GM18505 (cell line): ENCODE data around the gene LCP2.

ENCODE experiments used
- ATAC-seq: cut with Tn5 transposase; IDR thresholded peaks from one replicate; pipeline ENCODE4 v1.9.1; 2021; ENCODE audit not compliant: unreplicated experiment
- POLR2A ChIP-seq: IDR thresholded peaks from 4 replicates; pipeline ENCODE4 v1.6.1; 2011; ENCODE audit warnings: borderline replicate concordance; ENCODE audit not compliant: insufficient read depth, insufficient read length; ENCODE audit errors: extremely low read depth

LCP2 gene

GRCh38 chr5:170233358-170233892 is 64.2 kb downstream of the LCP2 start:
- no peak for ATAC-seq
- TF ChIP-seq POLR2A: no peak

GRCh38 chr5:170232786-170233185 is 64.8 kb downstream of the LCP2 start, which contains the start of gene C5orf58:
Gene C5orf58 (plus strand): TSS chr5:170232985. CDS start chr5:170234977, 1,992 bp downstream.
- ATAC-seq: no peak
- TF ChIP-seq POLR2A: no peak

- TF ChIP-seq POLR2A: no peak
- no peak for ATAC-seq
Observed at GRCh38 chr5:170228762-170229435, 68.7 kb downstream of the LCP2 start.

- ATAC-seq: no peak
- no peak for TF ChIP-seq POLR2A
Observed at GRCh38 chr5:170226661-170227060, 70.9 kb downstream of the LCP2 start.

GRCh38 chr5:170226129-170226615 is 71.4 kb downstream of the LCP2 start:
- TF ChIP-seq POLR2A: no peak
- no peak for ATAC-seq

GRCh38 chr5:170225326-170226128 is 72.0 kb downstream of the LCP2 start:
- ATAC-seq: no peak
- no peak for TF ChIP-seq POLR2A

- no peak for ATAC-seq
- no peak for TF ChIP-seq POLR2A
Observed at GRCh38 chr5:170223906-170224305, 73.7 kb downstream of the LCP2 start.

- no peak for ATAC-seq
Observed at GRCh38 chr5:170223360-170223759, 74.2 kb downstream of the LCP2 start.

GRCh38 chr5:170221327-170221741 is 76.2 kb downstream of the LCP2 start:
- no peak for ATAC-seq
- no peak for TF ChIP-seq POLR2A

More at GRCh38 chr5:170223360-170223759, 74.2 kb downstream of the LCP2 start:
- no peak for TF ChIP-seq POLR2A

GRCh38 chr5:170220191-170220590 is 77.4 kb downstream of the LCP2 start:
- ATAC-seq: no peak
- no peak for TF ChIP-seq POLR2A

GRCh38 chr5:170219615-170220014 is 78.0 kb downstream of the LCP2 start:
- TF ChIP-seq POLR2A: no peak
- ATAC-seq: no peak

GRCh38 chr5:170218726-170219125 is 78.9 kb downstream of the LCP2 start:
- ATAC-seq: no peak
- TF ChIP-seq POLR2A: no peak

GRCh38 chr5:170217831-170218230 is 79.7 kb downstream of the LCP2 start:
- no peak for TF ChIP-seq POLR2A
- no peak for ATAC-seq
